RWPE2 (cell line): ENCODE data around the gene CCDC85C.

ENCODE experiments used
- ATAC-seq: fragments of 200-7000 bp; cut with Tn5 transposase; 3 replicates; pipeline ENCODE4 v1.9.1; 2021; ENCODE audit warnings: low read depth
- DNase-seq: peaks from one replicate; pipeline ENCODE4 v3.0.0-alpha.2; 2020; ENCODE audit warnings: low spot score
- H3K27ac ChIP-seq: fragments of 450-650 bp; 2 replicates; pipeline ENCODE4 v1.5.1; 2017; ENCODE audit warnings: mild to moderate bottlenecking; ENCODE audit not compliant: poor library complexity, severe bottlenecking
- H3K27me3 ChIP-seq: fragments of 250-450 bp; sonication (Bioruptor Pico); 2 replicates; pipeline ENCODE4 v1.5.1; 2021; ENCODE audit warnings: mild to moderate bottlenecking, moderate library complexity; ENCODE audit not compliant: insufficient read depth, poor library complexity, severe bottlenecking
- H3K36me3 ChIP-seq: fragments of 250-450 bp; sonication (Bioruptor Pico); 2 replicates; pipeline ENCODE4 v1.5.1; 2020; ENCODE audit warnings: low read depth, mild to moderate bottlenecking, moderate library complexity
- H3K4me1 ChIP-seq: fragments of 250-450 bp; sonication (Bioruptor Pico); 2 replicates; pipeline ENCODE4 v1.5.1; 2021; ENCODE audit warnings: mild to moderate bottlenecking, moderate library complexity; ENCODE audit not compliant: insufficient read depth, poor library complexity, severe bottlenecking
- H3K4me3 ChIP-seq: fragments of 250-450 bp; sonication (Bioruptor Pico); 2 replicates; pipeline ENCODE4 v1.5.1; 2021; ENCODE audit warnings: mild to moderate bottlenecking, moderate library complexity; ENCODE audit not compliant: severe bottlenecking
- H3K9me3 ChIP-seq: fragments of 250-450 bp; sonication (Bioruptor Pico); 2 replicates; pipeline ENCODE4 v1.5.1; 2021; ENCODE audit warnings: mild to moderate bottlenecking, moderate library complexity; ENCODE audit not compliant: severe bottlenecking
- TF ChIP-seq, protein P1 (sequence below): fragments of 450-650 bp; IDR thresholded peaks from one replicate; pipeline ENCODE4 v1.5.1; 2017; ENCODE audit warnings: mild to moderate bottlenecking, moderate library complexity; ENCODE audit not compliant: poor library complexity, severe bottlenecking

Gene CCDC85C

DNA sequence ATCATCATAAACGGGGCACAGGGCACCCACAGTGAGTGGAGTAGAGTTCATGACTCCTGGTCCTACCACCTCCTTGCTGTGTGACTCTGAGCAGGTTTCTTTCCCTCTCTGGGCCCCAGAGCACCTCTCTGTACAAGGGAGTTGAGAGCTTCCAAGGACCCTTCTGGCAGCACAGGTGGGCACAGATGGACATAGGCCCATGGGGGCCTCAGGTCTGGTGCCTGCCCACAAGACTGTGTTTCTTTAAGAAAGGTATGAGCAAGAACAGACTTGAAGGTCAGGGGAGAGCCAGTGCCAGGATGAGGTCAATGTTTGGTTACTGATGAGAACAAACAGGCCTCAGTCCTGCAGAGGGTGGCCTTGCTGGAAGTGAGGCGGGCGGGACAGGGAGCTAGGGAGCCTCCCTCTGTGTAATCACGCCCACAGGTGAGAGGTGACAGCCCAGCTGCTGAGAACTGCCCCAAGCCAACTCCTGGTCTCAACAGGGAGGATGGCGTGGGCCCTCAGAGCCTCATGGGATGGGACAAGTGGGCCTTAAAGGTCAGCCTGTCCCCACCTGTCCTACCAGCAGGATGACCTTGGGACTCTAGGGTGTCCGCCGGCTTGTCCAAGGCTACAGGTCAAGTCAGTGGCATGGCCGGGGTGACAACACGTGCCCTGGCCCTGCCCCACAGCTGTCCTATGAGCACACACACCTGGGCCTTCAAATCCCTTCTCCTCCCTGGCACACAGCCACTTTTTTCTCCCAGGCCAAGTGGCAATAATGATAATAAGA lies 49.1 kb downstream of the CCDC85C start:
- Histone ChIP-seq H3K27ac (no peak overlapping the region), H3K4me1 (peaks cover 13% of the 10 kb centered on the region), H3K4me3 (no peak overlapping the region), H3K9me3 (no peaks in the 10 kb centered on the region), H3K27me3 (no peaks in the 10 kb centered on the region), H3K36me3 (peaks cover 17% of the 10 kb centered on the region; the same call in 1 of the 2 replicates)
- TF ChIP-seq, protein P1, sequence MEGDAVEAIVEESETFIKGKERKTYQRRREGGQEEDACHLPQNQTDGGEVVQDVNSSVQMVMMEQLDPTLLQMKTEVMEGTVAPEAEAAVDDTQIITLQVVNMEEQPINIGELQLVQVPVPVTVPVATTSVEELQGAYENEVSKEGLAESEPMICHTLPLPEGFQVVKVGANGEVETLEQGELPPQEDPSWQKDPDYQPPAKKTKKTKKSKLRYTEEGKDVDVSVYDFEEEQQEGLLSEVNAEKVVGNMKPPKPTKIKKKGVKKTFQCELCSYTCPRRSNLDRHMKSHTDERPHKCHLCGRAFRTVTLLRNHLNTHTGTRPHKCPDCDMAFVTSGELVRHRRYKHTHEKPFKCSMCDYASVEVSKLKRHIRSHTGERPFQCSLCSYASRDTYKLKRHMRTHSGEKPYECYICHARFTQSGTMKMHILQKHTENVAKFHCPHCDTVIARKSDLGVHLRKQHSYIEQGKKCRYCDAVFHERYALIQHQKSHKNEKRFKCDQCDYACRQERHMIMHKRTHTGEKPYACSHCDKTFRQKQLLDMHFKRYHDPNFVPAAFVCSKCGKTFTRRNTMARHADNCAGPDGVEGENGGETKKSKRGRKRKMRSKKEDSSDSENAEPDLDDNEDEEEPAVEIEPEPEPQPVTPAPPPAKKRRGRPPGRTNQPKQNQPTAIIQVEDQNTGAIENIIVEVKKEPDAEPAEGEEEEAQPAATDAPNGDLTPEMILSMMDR = no peak
- ATAC-seq = peak; percentile 77
- no peak for DNase-seq

DNA sequence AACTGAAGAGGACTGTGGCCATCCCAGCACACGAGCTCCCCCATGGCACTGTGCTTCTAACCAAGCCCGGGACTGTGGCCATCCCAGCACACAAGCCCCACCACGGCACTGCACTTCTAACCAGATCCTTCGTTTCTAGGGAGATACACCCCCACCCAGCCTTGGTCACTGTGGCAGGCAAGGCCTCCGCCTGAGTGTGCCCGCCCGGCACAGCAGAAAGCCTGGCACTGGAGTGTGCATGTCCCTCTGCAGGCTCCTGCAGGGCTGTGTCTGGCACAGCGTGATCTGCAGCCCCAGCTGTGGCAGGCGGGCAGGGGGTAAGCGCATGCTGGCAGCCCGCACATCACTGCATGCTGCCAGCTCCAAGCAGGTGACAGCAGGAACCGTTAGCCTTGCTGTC lies 49.8 kb downstream of the CCDC85C start:
- Histone ChIP-seq H3K27ac (no peak overlapping the region), H3K4me3 (no peak overlapping the region), H3K9me3 (no peaks in the 10 kb centered on the region), H3K36me3 (peaks cover 16% of the 10 kb centered on the region; the same call in 1 of the 2 replicates), H3K27me3 (no peaks in the 10 kb centered on the region), H3K4me1 (peaks cover 13% of the 10 kb centered on the region)
- TF ChIP-seq, protein P1 = no peak
- no peak for DNase-seq
- ATAC-seq = peak; percentile 2; the same call in 1 of the 3 replicates

DNA sequence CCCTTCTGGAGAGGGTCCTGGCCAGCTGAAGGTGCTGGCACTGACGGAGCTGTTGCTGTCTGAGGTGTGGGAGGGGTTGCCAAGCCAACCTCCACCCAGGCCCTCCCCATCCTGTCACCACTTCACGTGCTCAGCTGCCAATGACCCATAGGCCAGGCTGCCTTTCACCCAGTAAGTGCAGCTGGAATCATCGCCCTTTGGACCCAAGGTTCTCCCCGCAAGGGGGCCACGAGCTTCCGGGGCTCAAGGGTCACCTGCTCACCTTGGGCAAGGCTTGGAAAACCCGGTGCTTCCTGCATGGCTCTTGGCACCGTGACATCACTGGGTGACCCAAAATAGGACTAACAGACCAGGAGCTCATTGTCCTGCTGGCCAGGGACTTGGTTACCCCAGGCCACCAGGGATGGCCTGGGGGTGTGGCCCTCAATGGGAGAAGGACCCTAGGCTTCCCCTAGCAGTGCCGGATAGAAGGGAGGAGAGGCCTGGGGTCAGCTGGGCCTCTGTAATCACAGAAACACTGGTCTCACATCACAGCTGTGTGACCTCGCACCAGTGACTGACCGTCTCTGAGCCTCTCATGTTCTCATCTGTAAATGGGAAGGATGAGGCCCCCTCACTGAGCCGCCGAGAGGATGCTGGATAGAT lies 51.3 kb downstream of the CCDC85C start:
- TF ChIP-seq, protein P1 = no peak
- Histone ChIP-seq H3K4me1 (peaks cover 13% of the 10 kb centered on the region), H3K36me3 (peaks cover 7% of the 10 kb centered on the region; the same call in 1 of the 2 replicates), H3K9me3 (no peaks in the 10 kb centered on the region), H3K4me3 (no peak overlapping the region), H3K27me3 (no peaks in the 10 kb centered on the region), H3K27ac (no peak overlapping the region)
- ATAC-seq (no peak), DNase-seq (no peak)

DNA sequence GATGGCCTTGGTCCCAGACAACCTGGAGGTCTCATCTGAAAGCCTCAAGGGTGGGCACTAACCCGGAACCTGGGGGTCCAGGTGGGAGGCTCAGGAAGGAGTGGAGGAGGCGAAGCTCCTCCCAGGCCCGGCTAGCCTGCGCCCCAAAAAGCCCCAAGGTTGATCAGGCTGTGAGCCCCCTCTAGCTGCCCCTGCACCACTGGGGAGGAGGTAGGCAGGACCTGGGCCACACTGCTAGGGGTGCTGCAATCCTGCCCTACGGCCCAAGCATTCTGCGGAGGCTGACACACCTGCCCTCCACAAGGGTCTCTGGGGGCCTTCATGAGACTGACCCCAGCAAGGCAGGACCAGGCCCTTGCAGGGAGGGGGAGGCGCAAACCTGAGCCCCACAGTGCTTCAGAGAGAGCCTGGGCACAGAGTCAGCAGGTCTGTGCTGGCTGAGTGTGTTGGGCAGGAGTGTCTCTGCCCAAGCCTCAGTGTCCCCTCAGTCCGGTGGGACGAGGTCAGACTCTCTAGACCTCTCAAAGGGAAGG lies 51.9 kb downstream of the CCDC85C start:
- ATAC-seq (no peak), DNase-seq (no peak)
- no peaks in the 10 kb centered on the region for H3K9me3 ChIP-seq
- H3K27me3 ChIP-seq = no peaks in the 10 kb centered on the region
- H3K27ac ChIP-seq = no peak overlapping the region
- no peak overlapping the region for H3K4me3 ChIP-seq
- TF ChIP-seq, protein P1 = no peak
- peaks cover 13% of the 10 kb centered on the region for H3K4me1 ChIP-seq
- H3K36me3 ChIP-seq = peaks cover 4% of the 10 kb centered on the region; the same call in 1 of the 2 replicates
